Fibroblast of mammary gland (primary cell): ENCODE results near the gene MAPRE2.

Experiments used
- DNase-seq: peaks from one replicate; pipeline ENCODE4 v3.0.0-alpha.2; 2010; ENCODE audit warnings: low read depth
- H3K4me3 ChIP-seq: 2 replicates; pipeline ENCODE4 v1.5.1; 2011; ENCODE audit warnings: low read depth, mild to moderate bottlenecking, low read length, moderate library complexity; ENCODE audit not compliant: control insufficient read depth
- CTCF ChIP-seq: conservative IDR thresholded peaks from 2 replicates; pipeline ENCODE4 v1.5.1; 2011; ENCODE audit warnings: low read depth, low read length, inconsistent platforms; ENCODE audit not compliant: control insufficient read depth, insufficient read depth

Gene MAPRE2

GRCh38 chr18:35000457-35000856 is 40.8 kb upstream of the MAPRE2 start:
- DNase-seq = no peak
- no peak overlapping the region for H3K4me3 ChIP-seq
- TF ChIP-seq CTCF = no peak

- DNase-seq = no peak
- no peak for TF ChIP-seq CTCF
- H3K4me3 ChIP-seq = no peak overlapping the region
Measured at GRCh38 chr18:35002120-35002519, 39.1 kb upstream of the MAPRE2 start.

- TF ChIP-seq CTCF = peak; percentile 64
- DNase-seq = peak; percentile 76
Measured at GRCh38 chr18:35005963-35006577, 35.1 kb upstream of the MAPRE2 start.

GRCh38 chr18:35010156-35010555 is 31.1 kb upstream of the MAPRE2 start:
- no peak for TF ChIP-seq CTCF
- DNase-seq = no peak
- H3K4me3 ChIP-seq = no peak overlapping the region

More at GRCh38 chr18:35005963-35006577, 35.1 kb upstream of the MAPRE2 start:
- H3K4me3 ChIP-seq = no peak overlapping the region

- H3K4me3 ChIP-seq = no peak overlapping the region
- DNase-seq = no peak
- no peak for TF ChIP-seq CTCF
Measured at GRCh38 chr18:35010993-35011392, 30.2 kb upstream of the MAPRE2 start.

GRCh38 chr18:35019933-35020332 is 21.3 kb upstream of the MAPRE2 start:
- DNase-seq = no peak
- no peak for TF ChIP-seq CTCF
- H3K4me3 ChIP-seq = no peak overlapping the region
